Osteocyte (in vitro differentiated cells): ENCODE results near the gene B3GALT6. TPM values are rescaled to one million over a fixed set of nuclear protein-coding genes. Genes with fewer than 3 reads are reported as not detected.

Source experiments
- DNase-seq: peaks from one replicate; pipeline ENCODE4 v3.0.0; 2021; ENCODE audit warnings: mixed read lengths; ENCODE audit not compliant: unreplicated experiment; ENCODE audit errors: extremely low spot score
- H3K27ac Mint-ChIP-seq: one replicate; pipeline ENCODE4 v1.8.0; 2021; ENCODE audit warnings: mild to moderate bottlenecking, mixed read lengths; ENCODE audit not compliant: unreplicated experiment
- H3K27me3 Mint-ChIP-seq: one replicate; pipeline ENCODE4 v1.8.0; 2021; ENCODE audit warnings: mixed read lengths; ENCODE audit not compliant: unreplicated experiment
- H3K36me3 Mint-ChIP-seq: one replicate; pipeline ENCODE4 v1.8.0; 2021; ENCODE audit warnings: mixed read lengths; ENCODE audit not compliant: unreplicated experiment
- H3K4me1 Mint-ChIP-seq: one replicate; pipeline ENCODE4 v1.8.0; 2021; ENCODE audit warnings: mixed read lengths; ENCODE audit not compliant: unreplicated experiment
- H3K4me3 Mint-ChIP-seq: one replicate; pipeline ENCODE4 v1.8.0; 2021; ENCODE audit warnings: mild to moderate bottlenecking, moderate library complexity, mixed read lengths; ENCODE audit not compliant: unreplicated experiment
- H3K9me3 Mint-ChIP-seq: one replicate; pipeline ENCODE4 v1.8.0; 2021; ENCODE audit warnings: mixed read lengths; ENCODE audit not compliant: unreplicated experiment
- CTCF ChIP-seq: fragments of 200-600 bp; sonication (generic); IDR thresholded peaks from 2 replicates; pipeline ENCODE4 v1.5.0; 2021; ENCODE audit warnings: antibody characterized with exemption, mild to moderate bottlenecking, moderate library complexity
- total RNA-seq: library from RNA; stranded (reverse); gene quantifications from 2 replicates; pipeline ENCODE4 v1.2.1, GENCODE V29; 2021

B3GALT6 gene
- total RNA-seq, 1 donor from 2014 or later: 38.6 TPM

GRCh38 chr1:1210726-1211540 is 21.1 kb upstream of the B3GALT6 start:
- Mint-ChIP-seq H3K4me1 (peaks cover 32% of the 10 kb centered on the region), H3K27me3 (no peaks in the 10 kb centered on the region), H3K36me3 (no peaks in the 10 kb centered on the region), H3K9me3 (no peaks in the 10 kb centered on the region), H3K4me3 (no peak overlapping the region), H3K27ac (no peak overlapping the region)
- TF ChIP-seq CTCF: no peak
- DNase-seq: no peak

DNA sequence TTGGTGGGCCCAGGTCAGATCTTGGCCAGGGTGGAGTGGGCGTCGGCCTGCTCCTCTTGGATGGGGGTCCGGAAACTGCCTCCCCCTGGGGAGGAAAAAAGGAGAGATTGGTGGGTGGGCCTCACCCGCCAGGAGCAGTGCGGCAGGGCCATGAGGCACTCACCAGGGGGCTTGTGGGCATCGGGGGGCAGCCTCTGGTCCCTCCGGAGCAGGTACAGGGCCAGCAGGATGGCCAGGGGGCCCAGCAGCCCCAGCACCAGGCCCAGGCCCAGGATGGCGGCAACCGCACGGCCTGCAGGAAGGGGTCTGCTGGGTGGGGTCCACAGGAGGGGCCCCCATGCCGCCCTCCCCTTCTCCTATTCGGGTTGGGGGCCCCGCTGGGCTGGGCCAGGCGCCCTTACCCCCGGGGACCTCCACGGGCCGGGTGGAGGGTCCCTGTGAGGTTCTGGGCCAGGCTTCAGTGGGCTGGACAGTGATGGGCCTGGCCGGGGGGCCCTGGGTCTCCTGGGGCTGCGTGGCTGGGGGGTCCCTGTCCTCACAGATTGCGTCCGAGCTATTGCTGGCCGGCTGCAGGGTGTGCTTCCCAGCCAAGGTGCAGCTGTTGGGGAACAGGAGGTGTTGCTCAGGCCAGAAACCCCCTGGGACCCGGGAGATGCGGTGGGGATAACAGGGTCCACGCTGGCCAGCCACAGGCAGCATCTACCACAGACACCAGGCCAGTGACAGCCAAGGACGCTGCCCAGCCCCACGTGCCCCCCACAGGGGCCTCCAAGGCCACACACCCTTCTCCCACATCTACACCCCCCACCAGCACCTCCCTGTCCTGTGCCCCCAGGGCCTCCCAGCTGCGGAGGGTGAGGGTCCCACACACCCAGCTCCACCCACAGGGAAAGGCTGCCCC is 20.2 kb upstream of the B3GALT6 start:
- Mint-ChIP-seq H3K4me3 (no peak overlapping the region), H3K4me1 (peaks cover 36% of the 10 kb centered on the region), H3K27me3 (no peaks in the 10 kb centered on the region), H3K27ac (no peak overlapping the region), H3K9me3 (no peaks in the 10 kb centered on the region), H3K36me3 (peaks cover 3% of the 10 kb centered on the region)
- TF ChIP-seq CTCF: no peak
- no peak for DNase-seq

DNA sequence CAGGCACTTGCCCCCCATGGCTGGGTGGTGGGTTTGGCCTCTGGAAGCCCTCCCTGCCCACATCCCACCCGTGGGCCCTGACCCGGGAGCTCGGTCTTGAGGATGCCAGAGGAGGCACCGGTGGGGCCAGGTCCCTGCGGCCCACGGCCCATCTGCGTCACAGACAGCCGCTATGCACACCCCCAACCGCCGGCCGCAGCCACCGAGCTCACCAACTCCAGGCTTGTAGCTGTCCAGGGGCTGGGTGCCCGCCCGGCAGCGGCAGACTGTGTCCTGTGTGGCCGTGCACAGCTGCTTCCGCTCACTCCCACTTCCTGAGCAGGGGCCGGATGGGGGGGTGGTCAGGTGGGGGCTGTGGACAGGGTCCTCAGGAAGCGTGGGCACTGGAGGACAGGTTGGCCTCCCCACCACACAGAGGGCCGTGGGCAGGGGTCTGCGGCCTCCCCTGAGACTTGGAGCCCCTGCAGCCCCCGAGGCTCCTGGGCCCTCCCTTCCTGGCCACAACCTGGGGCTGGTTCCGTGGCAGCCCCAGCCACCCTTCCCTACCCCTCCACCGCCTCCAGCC is 19.2 kb upstream of the B3GALT6 start:
- no peaks in the 10 kb centered on the region for H3K27me3 Mint-ChIP-seq
- peaks cover 6% of the 10 kb centered on the region for H3K36me3 Mint-ChIP-seq
- DNase-seq: no peak
- H3K4me3 Mint-ChIP-seq: no peak overlapping the region
- H3K9me3 Mint-ChIP-seq: no peaks in the 10 kb centered on the region
- peaks cover 36% of the 10 kb centered on the region for H3K4me1 Mint-ChIP-seq
- TF ChIP-seq CTCF: no peak
- no peak overlapping the region for H3K27ac Mint-ChIP-seq

GRCh38 chr1:1213345-1214265 is 18.4 kb upstream of the B3GALT6 start, which contains the start of gene TNFRSF4:
Gene TNFRSF4 (minus strand): TSS chr1:1214153. CDS start chr1:1214127, 26 bp downstream.
- TF ChIP-seq CTCF: no peak
- no peak within 1 kb of the TSS for H3K27ac Mint-ChIP-seq

More at GRCh38 chr1:1213345-1214265, 18.4 kb upstream of the B3GALT6 start, which contains the start of gene TNFRSF4:
- peaks cover 32% of the 10 kb centered on the region for H3K4me1 Mint-ChIP-seq
- H3K27me3 Mint-ChIP-seq: no peaks in the 10 kb centered on the region
- no peak for DNase-seq
- peaks cover 6% of the 10 kb centered on the region for H3K36me3 Mint-ChIP-seq
- no peaks in the 10 kb centered on the region for H3K9me3 Mint-ChIP-seq
- no peak within 1 kb of the TSS for H3K4me3 Mint-ChIP-seq
